ENCODE results near the gene TEC.

TEC gene

DNA sequence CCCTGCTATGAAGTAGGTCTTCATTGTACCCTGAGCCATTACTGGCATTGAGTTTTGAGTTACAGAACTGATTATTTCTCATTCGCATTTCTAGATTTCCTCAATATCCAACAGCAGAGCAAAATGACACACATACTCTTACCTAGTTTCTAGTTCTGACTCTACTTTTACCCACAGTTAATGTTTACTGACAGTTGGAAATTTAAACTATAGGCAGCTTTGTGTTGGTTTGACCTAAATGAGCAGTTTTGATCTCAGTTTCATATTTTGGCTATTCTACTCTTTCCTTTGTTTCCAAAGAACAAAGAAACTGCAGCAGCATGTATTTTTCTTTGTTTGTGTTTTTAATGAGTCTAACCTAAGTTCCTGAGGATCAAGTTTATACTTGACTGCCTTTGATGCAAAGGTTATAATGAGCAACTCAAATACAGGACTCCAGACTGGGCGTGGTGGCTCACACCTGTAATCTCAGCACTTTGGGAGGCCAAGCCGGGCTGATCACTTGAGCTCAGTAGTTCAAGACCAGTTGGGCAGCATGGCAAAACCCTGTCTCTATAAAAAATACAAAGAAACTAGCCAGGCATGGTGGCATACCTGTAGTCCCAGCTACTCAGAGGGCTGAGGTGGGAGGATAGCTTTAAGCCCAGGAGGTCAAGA lies 166.0 kb downstream of the TEC start:
- H3K9me3 ChIP-seq (ENCODE audit: control insufficient read depth in 1 of 2, low read length in 2 of 2) = no peaks in the 10 kb centered on the region
- no peaks in the 10 kb centered on the region for H3K4me1 ChIP-seq (ENCODE audit: control insufficient read depth in 1 of 2, insufficient read depth in 2 of 2, low read length in 2 of 2)
- H3K27me3 ChIP-seq (ENCODE audit: control insufficient read depth in 1 of 2, insufficient read depth in 2 of 2, low read length in 2 of 2) = no peaks in the 10 kb centered on the region
- no peaks in the 10 kb centered on the region for H3K36me3 ChIP-seq (ENCODE audit: control insufficient read depth in 1 of 2, insufficient read depth in 2 of 2, low read length in 2 of 2)
- no peak overlapping the region for H3K4me3 ChIP-seq (ENCODE audit: low read depth in 1 of 2, low read length in 2 of 2)
- H3K9ac ChIP-seq (ENCODE audit: low read depth in 1 of 2, low read length in 2 of 2) = no peak overlapping the region
- no peak overlapping the region for H3K27ac ChIP-seq (ENCODE audit: low read depth, low read length)

DNA sequence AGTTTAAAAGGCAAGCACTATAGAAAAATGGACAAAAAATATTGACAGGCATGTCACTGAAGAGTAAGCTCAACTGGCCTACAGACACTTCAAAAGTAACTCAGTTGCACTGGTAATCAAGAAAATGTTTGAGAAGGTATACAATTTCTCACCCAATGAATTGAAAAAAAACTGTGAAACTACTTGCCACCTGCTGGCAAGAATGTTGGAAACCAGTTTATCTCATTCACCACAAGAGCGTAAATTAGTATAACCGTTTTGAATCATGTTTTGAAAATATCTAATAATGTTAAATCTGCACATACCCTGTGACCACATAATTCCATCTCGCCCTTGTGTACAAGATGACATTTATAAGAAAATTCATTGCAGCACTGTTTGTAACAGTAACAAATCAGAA lies 167.3 kb downstream of the TEC start:
- H3K27ac ChIP-seq (ENCODE audit: low read depth, low read length) = no peak overlapping the region
- no peak overlapping the region for H3K4me3 ChIP-seq (ENCODE audit: low read depth in 1 of 2, low read length in 2 of 2)
- no peak overlapping the region for H3K9ac ChIP-seq (ENCODE audit: low read depth in 1 of 2, low read length in 2 of 2)
- no peaks in the 10 kb centered on the region for H3K9me3 ChIP-seq (ENCODE audit: control insufficient read depth in 1 of 2, low read length in 2 of 2)
- no peaks in the 10 kb centered on the region for H3K27me3 ChIP-seq (ENCODE audit: control insufficient read depth in 1 of 2, insufficient read depth in 2 of 2, low read length in 2 of 2)
- H3K4me1 ChIP-seq (ENCODE audit: control insufficient read depth in 1 of 2, insufficient read depth in 2 of 2, low read length in 2 of 2) = no peaks in the 10 kb centered on the region
- no peaks in the 10 kb centered on the region for H3K36me3 ChIP-seq (ENCODE audit: control insufficient read depth in 1 of 2, insufficient read depth in 2 of 2, low read length in 2 of 2)

DNA sequence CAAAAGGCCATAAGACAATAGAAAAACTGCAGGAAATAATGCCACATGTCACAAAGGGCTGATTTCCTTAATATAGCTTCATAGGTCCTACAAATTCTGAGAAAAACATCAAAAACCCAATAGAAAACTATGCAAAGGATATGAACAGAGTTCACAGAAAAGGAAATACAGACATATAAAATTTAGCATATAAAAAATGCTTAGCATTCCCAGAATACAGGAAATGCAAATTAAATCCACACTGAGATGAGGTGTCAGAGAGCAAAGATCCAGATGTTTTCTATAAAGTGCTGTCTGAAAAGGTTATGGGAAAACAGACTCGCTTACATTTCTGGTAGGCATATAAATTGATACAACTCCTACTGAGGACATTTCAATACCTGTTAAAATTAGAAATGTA lies 169.4 kb downstream of the TEC start:
- Histone ChIP-seq H3K27ac (ENCODE audit: low read depth, low read length) (no peak overlapping the region), H3K9ac (ENCODE audit: low read depth in 1 of 2, low read length in 2 of 2) (no peak overlapping the region), H3K27me3 (ENCODE audit: control insufficient read depth in 1 of 2, insufficient read depth in 2 of 2, low read length in 2 of 2) (no peaks in the 10 kb centered on the region), H3K4me1 (ENCODE audit: control insufficient read depth in 1 of 2, insufficient read depth in 2 of 2, low read length in 2 of 2) (no peaks in the 10 kb centered on the region), H3K9me3 (ENCODE audit: control insufficient read depth in 1 of 2, low read length in 2 of 2) (no peaks in the 10 kb centered on the region), H3K36me3 (ENCODE audit: control insufficient read depth in 1 of 2, insufficient read depth in 2 of 2, low read length in 2 of 2) (no peaks in the 10 kb centered on the region), H3K4me3 (ENCODE audit: low read depth in 1 of 2, low read length in 2 of 2) (no peak overlapping the region)

DNA sequence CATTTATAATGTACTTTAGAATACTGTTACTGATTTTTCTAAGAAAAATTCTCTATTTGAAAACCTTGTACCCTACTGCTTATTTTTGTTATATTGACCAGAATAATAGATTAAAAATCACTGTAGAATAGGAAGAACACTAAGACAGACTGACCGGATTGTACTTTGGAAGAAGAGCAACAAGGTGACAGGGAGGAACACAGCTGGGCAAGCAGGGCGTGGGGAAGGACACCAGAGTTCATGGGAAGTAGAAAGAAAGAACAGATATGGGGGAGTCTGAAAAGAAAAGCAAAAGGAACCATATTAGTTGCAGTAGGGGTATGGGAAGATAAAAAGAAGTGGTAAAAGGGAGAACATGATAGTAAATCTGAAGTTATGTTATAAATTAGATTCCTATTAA lies 174.2 kb downstream of the TEC start:
- Histone ChIP-seq H3K4me3 (ENCODE audit: low read depth in 1 of 2, low read length in 2 of 2) (no peak overlapping the region), H3K9me3 (ENCODE audit: control insufficient read depth in 1 of 2, low read length in 2 of 2) (no peaks in the 10 kb centered on the region), H3K27me3 (ENCODE audit: control insufficient read depth in 1 of 2, insufficient read depth in 2 of 2, low read length in 2 of 2) (no peaks in the 10 kb centered on the region), H3K4me1 (ENCODE audit: control insufficient read depth in 1 of 2, insufficient read depth in 2 of 2, low read length in 2 of 2) (peaks cover 5 to 14% of the 10 kb centered on the region in 2 donors), H3K9ac (ENCODE audit: low read depth in 1 of 2, low read length in 2 of 2) (no peak overlapping the region), H3K36me3 (ENCODE audit: control insufficient read depth in 1 of 2, insufficient read depth in 2 of 2, low read length in 2 of 2) (no peaks in the 10 kb centered on the region), H3K27ac (ENCODE audit: low read depth, low read length) (no peak overlapping the region)

DNA sequence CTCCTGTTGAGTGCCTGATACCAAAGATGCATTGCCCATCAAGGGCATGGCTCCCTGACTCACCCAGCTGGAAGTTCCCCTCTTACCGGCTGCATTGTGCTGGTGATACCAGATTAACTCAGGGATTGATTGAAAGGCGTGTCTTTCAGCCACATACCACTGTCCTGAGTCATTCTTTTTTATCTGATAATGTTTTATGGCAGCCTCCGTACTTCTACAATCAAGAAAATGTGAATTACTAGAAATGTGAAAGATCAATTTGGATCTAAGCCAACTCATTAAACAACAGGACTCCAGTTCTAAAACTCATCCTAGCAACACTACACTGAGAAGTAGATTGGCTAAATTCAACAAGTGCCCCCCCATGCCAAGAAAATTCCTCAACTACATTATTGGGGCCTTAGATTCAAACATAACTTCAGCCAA lies 175.6 kb downstream of the TEC start:
- Histone ChIP-seq H3K9ac (ENCODE audit: low read depth in 1 of 2, low read length in 2 of 2) (no peak overlapping the region), H3K27ac (ENCODE audit: low read depth, low read length) (no peak overlapping the region), H3K27me3 (ENCODE audit: control insufficient read depth in 1 of 2, insufficient read depth in 2 of 2, low read length in 2 of 2) (no peaks in the 10 kb centered on the region), H3K4me3 (ENCODE audit: low read depth in 1 of 2, low read length in 2 of 2) (no peak overlapping the region), H3K4me1 (ENCODE audit: control insufficient read depth in 1 of 2, insufficient read depth in 2 of 2, low read length in 2 of 2) (peaks cover 5 to 14% of the 10 kb centered on the region in 2 donors), H3K36me3 (ENCODE audit: control insufficient read depth in 1 of 2, insufficient read depth in 2 of 2, low read length in 2 of 2) (no peaks in the 10 kb centered on the region), H3K9me3 (ENCODE audit: control insufficient read depth in 1 of 2, low read length in 2 of 2) (no peaks in the 10 kb centered on the region)

DNA sequence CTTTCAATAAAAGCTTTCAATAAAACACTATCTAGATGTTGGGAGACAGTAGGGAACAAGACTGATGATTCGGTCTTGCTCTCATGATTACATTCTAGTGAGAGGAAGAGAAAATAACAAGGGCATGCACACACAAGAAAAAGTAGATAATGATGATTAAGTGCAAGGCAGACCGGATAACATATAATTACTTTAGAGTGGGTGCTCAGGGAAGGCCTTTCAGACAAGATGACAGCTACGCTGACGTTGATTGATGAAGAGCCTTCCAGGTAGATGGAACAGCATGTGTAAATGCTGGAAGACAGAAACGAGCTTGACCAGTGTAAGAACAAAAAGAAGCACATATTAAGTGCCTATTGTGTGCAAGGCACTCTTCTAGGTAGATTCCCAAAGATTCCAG lies 179.0 kb downstream of the TEC start:
- Histone ChIP-seq H3K27ac (ENCODE audit: low read depth, low read length) (no peak overlapping the region), H3K4me3 (ENCODE audit: low read depth in 1 of 2, low read length in 2 of 2) (no peak overlapping the region), H3K9me3 (ENCODE audit: control insufficient read depth in 1 of 2, low read length in 2 of 2) (no peaks in the 10 kb centered on the region), H3K27me3 (ENCODE audit: control insufficient read depth in 1 of 2, insufficient read depth in 2 of 2, low read length in 2 of 2) (no peaks in the 10 kb centered on the region), H3K4me1 (ENCODE audit: control insufficient read depth in 1 of 2, insufficient read depth in 2 of 2, low read length in 2 of 2) (peaks cover 5 to 14% of the 10 kb centered on the region in 2 donors), H3K36me3 (ENCODE audit: control insufficient read depth in 1 of 2, insufficient read depth in 2 of 2, low read length in 2 of 2) (no peaks in the 10 kb centered on the region), H3K9ac (ENCODE audit: low read depth in 1 of 2, low read length in 2 of 2) (no peak overlapping the region)

DNA sequence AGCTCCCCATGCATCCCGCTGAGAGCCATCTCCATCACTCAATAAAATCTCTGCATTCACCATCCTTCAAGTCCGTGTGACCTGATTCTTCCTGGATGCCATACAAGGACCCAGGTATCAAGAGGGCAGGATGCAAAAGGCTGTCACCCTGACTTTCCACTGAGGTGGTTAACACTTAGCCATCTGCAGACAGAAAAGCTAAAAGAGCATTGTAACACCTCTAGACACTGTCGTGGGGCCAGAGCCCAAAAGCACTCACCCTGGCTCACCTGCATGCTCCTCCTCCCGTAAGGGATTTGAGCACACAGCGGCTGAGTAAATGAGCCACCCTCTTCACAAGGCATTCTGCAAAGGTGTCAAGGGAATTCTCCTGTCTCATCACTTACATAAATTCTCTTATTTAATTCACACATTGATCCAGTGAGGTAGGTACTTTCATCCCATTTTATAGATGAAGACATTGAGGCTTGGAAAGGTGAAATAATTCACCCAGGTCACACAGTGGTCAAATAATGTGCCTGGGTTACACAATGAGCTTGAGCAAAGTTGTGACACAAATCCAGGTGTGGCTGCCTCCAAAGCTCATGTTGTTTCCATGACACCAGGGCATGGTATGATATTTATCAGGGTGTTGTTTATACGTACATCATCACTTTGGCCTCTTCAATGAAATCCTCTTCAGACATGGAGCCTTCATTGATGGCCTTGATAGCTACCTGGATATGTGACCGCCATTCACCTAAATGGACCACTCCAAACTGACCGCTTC lies 183.6 kb downstream of the TEC start:
- H3K36me3 ChIP-seq (ENCODE audit: control insufficient read depth in 1 of 2, insufficient read depth in 2 of 2, low read length in 2 of 2) = no peaks in the 10 kb centered on the region
- no peak overlapping the region for H3K9ac ChIP-seq (ENCODE audit: low read depth in 1 of 2, low read length in 2 of 2)
- H3K9me3 ChIP-seq (ENCODE audit: control insufficient read depth in 1 of 2, low read length in 2 of 2) = no peaks in the 10 kb centered on the region
- no peak overlapping the region for H3K27ac ChIP-seq (ENCODE audit: low read depth, low read length)
- H3K27me3 ChIP-seq (ENCODE audit: control insufficient read depth in 1 of 2, insufficient read depth in 2 of 2, low read length in 2 of 2) = no peaks in the 10 kb centered on the region
- no peak overlapping the region for H3K4me3 ChIP-seq (ENCODE audit: low read depth in 1 of 2, low read length in 2 of 2)
- H3K4me1 ChIP-seq (ENCODE audit: control insufficient read depth in 1 of 2, insufficient read depth in 2 of 2, low read length in 2 of 2) = no peaks in the 10 kb centered on the region

Measured in duodenal mucosa (tissue), 2 donors.